HEK293T (cell line): ENCODE results near the gene PCGF1.

ENCODE experiments used
- ARNT ChIP-seq: fragments of 450-650 bp; IDR thresholded peaks from 2 replicates; pipeline ENCODE4 v1.6.1; 2017; ENCODE audit warnings: mild to moderate bottlenecking
- BHLHE40 ChIP-seq: fragments of 450-650 bp; IDR thresholded peaks from 2 replicates; pipeline ENCODE4 v1.6.1; 2016; ENCODE audit warnings: mild to moderate bottlenecking, moderate library complexity, borderline replicate concordance
- ELF4 ChIP-seq: fragments of 450-650 bp; IDR thresholded peaks from 2 replicates; pipeline ENCODE4 v1.6.1; 2017; ENCODE audit warnings: antibody characterized with exemption
- FOXA1 ChIP-seq: fragments of 450-650 bp; IDR thresholded peaks from 2 replicates; pipeline ENCODE4 v1.6.1; 2016; ENCODE audit warnings: mild to moderate bottlenecking
- FOXM1 ChIP-seq: fragments of 450-650 bp; IDR thresholded peaks from 2 replicates; pipeline ENCODE4 v1.6.1; 2017; ENCODE audit warnings: mild to moderate bottlenecking, borderline replicate concordance
- HDGF ChIP-seq: fragments of 450-650 bp; IDR thresholded peaks from 2 replicates; pipeline ENCODE4 v1.6.1; 2017; ENCODE audit warnings: antibody characterized with exemption, borderline replicate concordance
- SP1 ChIP-seq: fragments of 450-650 bp; IDR thresholded peaks from 2 replicates; pipeline ENCODE4 v1.6.1; 2017
- TARDBP ChIP-seq: fragments of 450-650 bp; IDR thresholded peaks from 2 replicates; pipeline ENCODE4 v1.6.1; 2016
- ZNF384 ChIP-seq: fragments of 450-650 bp; IDR thresholded peaks from 2 replicates; pipeline ENCODE4 v1.6.1; 2016
- TF ChIP-seq, protein P1 (sequence below): fragments of 450-650 bp; IDR thresholded peaks from 2 replicates; pipeline ENCODE4 v1.6.1; 2016

DNA sequence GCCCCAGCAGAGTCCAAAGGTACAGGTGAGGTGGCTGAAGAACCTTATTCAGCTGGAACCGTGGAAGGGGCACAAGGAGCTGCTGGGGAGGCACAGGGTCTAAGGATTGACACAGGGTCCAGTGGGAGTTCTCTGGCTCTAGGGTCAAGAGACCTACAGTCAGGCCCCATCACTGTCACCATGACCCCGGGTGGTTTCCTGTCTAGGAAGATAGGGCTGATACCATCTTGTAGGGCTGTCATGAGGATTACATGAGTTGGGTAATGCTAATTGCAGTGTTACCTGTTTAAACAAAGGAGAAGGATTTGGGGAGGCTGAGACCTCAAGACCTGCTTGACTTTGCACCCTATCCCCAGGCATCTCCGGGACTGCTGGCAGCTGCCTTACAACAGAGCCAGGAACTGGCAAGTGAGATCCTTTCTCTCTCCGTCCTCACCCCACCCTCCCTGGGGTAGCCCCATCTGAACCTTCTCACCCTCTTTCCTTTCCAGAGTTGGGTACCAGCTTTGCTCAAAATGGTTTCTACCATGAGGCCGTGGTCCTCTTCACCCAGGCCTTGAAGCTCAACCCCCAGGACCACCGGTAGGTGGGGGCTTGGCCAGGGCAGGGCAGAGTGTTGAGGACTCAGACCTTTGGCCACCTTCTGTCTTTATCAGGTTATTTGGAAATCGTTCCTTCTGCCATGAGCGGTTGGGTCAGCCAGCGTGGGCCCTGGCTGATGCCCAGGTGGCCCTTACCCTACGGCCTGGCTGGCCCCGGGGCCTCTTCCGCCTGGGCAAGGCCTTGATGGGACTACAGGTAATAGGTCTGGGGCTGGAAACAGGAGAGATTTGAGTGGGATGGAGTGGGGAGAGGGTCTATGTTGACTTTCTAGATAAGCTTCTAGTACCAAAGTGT is 15.6 kb downstream of the PCGF1 start:
- no peak for TF ChIP-seq HDGF
- no peak for TF ChIP-seq BHLHE40
- TF ChIP-seq ZNF384 = no peak
- TF ChIP-seq TARDBP = no peak
- no peak for TF ChIP-seq FOXA1
- no peak for TF ChIP-seq SP1
- no peak for TF ChIP-seq ELF4
- TF ChIP-seq, protein P1, sequence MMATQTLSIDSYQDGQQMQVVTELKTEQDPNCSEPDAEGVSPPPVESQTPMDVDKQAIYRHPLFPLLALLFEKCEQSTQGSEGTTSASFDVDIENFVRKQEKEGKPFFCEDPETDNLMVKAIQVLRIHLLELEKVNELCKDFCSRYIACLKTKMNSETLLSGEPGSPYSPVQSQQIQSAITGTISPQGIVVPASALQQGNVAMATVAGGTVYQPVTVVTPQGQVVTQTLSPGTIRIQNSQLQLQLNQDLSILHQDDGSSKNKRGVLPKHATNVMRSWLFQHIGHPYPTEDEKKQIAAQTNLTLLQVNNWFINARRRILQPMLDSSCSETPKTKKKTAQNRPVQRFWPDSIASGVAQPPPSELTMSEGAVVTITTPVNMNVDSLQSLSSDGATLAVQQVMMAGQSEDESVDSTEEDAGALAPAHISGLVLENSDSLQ = no peak
- no peak for TF ChIP-seq FOXM1
- TF ChIP-seq ARNT = no peak
